GM12874 (cell line): ENCODE results near the gene CELA2B.

Experiments used
- TF ChIP-seq, protein P1 (sequence below): IDR thresholded peaks from 2 replicates; pipeline ENCODE4 v1.5.1; 2011; ENCODE audit warnings: low read depth, mild to moderate bottlenecking, control low read depth, low read length, moderate library complexity; ENCODE audit not compliant: insufficient read depth

CELA2B gene

DNA sequence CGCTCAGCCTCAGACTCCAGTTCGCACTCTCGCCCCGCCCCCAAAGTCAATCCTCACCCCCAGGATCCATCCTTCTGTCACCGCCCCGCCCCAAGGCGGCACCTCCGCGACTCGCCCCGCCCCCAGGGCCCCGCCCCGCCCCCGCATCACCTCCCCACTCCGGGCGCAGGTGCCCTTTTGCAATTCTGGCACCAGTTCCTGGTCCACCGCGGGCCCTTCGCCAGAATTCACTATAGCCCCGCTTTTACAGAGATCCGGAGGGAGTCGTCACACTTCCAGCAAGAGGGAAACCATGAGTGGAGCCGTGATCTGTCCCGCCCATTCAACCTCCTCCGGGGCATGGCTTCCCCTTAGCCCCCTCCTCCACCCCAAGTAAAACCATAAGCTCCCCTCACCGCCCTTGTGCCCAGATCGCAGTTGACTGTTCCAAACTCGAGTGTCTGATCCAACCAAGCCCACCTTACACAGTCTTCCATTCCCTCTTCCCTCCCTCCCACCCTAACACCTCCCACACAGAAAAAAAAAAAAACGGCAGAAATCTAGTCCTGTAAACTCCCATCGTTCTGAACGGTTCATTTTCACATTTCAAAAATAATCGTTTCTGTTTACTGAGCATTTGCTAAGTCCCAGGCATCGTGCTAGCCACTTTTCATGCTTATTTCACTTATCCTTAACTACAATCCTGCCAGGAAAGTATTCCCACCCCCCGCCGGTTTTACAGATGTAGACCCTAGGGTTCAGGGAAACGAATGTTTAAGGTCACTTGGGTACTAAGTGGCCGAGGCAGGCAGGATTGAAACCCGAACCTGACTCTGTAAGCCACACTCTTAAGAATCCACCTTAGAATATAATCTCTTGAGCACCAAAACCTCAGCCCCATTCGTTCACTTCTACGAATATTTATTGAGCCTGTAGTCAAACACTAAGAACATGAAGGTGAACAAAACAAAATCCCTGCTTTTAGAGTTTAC, 49.4 kb downstream of the CELA2B start:
- TF ChIP-seq, protein P1, sequence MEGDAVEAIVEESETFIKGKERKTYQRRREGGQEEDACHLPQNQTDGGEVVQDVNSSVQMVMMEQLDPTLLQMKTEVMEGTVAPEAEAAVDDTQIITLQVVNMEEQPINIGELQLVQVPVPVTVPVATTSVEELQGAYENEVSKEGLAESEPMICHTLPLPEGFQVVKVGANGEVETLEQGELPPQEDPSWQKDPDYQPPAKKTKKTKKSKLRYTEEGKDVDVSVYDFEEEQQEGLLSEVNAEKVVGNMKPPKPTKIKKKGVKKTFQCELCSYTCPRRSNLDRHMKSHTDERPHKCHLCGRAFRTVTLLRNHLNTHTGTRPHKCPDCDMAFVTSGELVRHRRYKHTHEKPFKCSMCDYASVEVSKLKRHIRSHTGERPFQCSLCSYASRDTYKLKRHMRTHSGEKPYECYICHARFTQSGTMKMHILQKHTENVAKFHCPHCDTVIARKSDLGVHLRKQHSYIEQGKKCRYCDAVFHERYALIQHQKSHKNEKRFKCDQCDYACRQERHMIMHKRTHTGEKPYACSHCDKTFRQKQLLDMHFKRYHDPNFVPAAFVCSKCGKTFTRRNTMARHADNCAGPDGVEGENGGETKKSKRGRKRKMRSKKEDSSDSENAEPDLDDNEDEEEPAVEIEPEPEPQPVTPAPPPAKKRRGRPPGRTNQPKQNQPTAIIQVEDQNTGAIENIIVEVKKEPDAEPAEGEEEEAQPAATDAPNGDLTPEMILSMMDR, result no peak

DNA sequence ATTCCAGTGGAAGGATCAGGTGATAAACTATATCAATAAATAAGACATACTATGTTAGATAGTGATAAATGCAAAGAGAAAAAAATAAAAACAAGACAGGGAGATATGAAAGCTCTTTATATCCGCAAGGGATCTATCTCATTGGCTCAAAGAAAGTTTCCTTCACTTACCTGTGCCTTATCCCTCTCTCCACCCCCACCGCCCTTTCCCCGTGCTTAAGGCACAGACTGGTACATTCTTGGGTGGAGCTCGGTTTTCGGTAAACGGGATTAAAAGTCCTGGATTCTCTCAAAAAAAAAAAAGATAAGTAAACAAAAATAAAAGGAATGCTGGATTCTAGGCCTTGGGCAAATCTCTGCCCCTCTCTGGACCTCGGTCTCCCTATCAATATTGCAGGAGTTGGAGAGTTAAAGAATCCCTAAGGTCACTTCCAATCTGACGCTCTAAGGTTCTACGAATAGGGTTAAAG, 50.2 kb downstream of the CELA2B start:
- TF ChIP-seq, protein P1, result no peak

DNA sequence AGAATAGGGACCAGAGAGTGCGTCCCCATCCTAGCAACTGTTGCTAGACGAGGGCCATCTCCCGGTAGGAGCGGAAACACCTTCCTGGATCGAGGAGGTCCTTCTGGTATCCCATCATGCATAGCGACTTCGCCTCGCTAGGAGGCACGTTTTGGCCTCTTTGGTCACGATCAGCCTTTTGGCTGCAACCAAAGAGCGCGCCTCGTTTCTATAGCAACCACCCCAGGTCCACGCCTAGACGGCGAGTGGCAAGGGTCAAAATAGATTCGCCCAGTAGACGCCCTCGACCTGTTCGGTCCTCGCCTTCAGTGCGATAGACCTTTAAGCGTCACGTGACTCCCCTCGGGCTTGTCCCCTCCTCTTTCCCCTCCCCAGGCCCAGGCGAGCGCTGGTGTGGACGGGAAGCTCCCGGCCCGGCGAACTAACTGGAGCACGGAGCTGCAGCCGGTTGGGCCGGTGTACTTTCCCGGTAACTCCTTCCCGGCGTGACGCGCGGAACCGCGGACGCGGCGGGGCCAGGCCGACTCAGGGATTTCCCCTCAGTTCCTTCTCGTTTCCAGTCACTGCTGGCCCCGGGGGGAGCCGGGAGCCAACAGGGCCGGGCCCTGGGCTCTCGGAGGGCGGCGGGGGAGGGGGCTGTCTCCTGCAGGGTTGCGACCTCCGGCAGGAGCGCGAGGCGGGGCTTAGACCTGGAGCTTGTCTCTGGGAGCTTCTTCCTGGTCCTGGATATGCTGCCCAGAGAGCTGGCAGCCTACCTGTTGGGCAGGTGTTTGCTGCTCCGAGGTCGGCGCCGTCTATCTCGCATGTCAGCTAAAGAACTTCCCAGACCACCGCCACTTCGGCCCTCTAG, 50.8 kb downstream of the CELA2B start, which contains the start of gene DNAJC16:
TSS of gene DNAJC16 (plus strand) at position 359 of the 850 bp plus-strand sequence. CDS start 2,258 bp downstream, outside the sequence.
- TF ChIP-seq, protein P1, result 0 out of 2 replicates have a peak, but pooled peaks have one; percentile 10

DNA sequence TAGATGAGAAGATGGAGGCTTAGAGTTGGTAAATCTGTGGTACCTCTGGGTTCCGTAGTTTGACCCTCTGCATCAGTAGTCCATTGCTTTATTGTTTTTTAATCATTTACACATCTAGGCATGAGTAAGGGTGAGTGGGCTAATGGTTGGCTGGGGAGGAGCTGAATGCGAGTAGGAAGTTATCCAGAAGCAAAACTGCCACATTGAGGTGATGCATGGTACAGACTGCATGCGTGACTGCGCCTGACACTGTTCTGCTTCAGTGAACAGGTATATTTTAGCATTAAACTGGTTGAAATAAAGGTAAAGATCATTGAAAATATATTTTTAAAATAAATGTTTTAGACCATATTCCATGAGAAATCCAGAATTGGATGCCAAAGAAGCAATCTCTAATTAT, 55.1 kb downstream of the CELA2B start:
- TF ChIP-seq, protein P1, result no peak

DNA sequence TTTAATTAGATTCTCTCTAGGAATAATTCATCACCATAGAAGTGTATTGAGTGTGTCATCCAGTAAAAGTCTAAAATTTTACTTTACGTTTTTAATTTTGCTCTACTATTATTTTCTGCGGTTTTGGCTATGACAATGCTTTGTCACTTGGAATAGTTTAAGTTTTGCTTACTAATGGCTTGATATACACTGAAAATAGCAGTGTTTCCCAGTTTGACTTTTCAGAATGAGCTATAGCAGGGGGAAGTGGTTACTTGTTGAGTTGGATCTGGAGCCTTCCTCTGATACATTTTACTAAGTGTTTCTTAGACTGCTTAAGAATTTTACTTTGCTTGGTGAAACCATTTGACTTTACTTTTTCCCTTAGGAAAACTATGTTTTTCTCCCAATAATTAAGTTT, 55.8 kb downstream of the CELA2B start:
- TF ChIP-seq, protein P1, result no peak

DNA sequence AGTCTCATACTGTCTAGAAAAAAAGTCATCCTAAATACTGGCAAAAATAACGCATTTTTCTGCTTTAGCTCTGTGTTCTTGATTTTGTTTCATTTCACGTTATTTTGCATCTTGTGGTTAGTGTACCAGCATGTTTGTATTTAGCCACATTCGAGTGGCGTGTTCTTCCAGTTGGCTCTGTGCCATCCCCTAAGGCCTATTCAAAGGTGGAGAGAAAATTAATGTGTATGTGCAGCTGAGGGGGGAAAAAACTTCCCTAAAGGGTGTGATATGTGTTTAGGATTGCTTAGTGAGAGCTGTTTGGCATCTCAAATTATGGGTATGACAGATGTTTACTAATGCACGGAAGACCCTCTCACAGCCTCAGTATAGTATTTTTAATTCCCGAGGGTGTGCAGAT, 62.9 kb downstream of the CELA2B start:
- TF ChIP-seq, protein P1, result no peak

DNA sequence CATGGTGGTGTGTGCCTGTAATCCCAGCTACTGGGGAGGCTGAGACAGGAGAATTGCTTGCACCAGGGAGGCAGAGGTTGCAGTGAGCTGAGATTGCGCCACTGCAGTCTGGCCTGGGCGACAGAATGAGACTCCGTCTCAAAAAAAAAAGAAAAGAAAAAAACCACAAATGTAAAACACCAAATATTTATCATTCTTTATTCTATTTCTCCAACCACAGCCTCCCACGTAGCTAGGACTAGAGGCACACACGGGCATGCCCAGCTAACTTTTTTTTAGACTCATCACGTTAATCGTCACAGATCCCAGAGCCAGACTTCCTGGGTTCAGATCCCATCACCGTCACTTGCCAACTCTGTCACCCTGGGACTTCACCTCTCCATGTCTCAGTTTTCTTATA, 64.3 kb downstream of the CELA2B start:
- TF ChIP-seq, protein P1, result no peak
